HCT116 (cell line): ENCODE data around the gene BMP7.

Experiments used
- EZH2phosphoT487 ChIP-seq: fragments of 200-600 bp; IDR thresholded peaks from 2 replicates; pipeline ENCODE4 v1.6.1; 2018; ENCODE audit warnings: antibody characterized with exemption, borderline replicate concordance
- POLR2A ChIP-seq: IDR thresholded peaks from 2 replicates; pipeline ENCODE4 v1.7.0; 2011; ENCODE audit warnings: borderline replicate concordance; ENCODE audit not compliant: insufficient read depth, insufficient read length; ENCODE audit errors: extremely low read depth
- TF ChIP-seq, protein P1 (sequence below), 3 experiments: fragments of 200-600 bp in 1 of 3; sonication (generic) in 1 of 3; IDR thresholded peaks in 2 of 3; conservative IDR thresholded peaks in 1 of 3; 2 replicates each; pipeline ENCODE4 v1.5.1; 2012 to 2017; ENCODE audit warnings: low read depth in 2 of 3, low read length in 2 of 3, antibody characterized with exemption in 1 of 3, borderline replicate concordance in 1 of 3, control low read depth in 1 of 3, mild to moderate bottlenecking in 1 of 3, mixed read lengths in 1 of 3, mixed run types in 1 of 3, moderate library complexity in 1 of 3; ENCODE audit not compliant: insufficient read depth in 1 of 3

- TF ChIP-seq, protein P1, sequence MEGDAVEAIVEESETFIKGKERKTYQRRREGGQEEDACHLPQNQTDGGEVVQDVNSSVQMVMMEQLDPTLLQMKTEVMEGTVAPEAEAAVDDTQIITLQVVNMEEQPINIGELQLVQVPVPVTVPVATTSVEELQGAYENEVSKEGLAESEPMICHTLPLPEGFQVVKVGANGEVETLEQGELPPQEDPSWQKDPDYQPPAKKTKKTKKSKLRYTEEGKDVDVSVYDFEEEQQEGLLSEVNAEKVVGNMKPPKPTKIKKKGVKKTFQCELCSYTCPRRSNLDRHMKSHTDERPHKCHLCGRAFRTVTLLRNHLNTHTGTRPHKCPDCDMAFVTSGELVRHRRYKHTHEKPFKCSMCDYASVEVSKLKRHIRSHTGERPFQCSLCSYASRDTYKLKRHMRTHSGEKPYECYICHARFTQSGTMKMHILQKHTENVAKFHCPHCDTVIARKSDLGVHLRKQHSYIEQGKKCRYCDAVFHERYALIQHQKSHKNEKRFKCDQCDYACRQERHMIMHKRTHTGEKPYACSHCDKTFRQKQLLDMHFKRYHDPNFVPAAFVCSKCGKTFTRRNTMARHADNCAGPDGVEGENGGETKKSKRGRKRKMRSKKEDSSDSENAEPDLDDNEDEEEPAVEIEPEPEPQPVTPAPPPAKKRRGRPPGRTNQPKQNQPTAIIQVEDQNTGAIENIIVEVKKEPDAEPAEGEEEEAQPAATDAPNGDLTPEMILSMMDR (IDR thresholded peaks at IDR 0.05 in 2 of 3, conservative IDR thresholded peaks at IDR 0.05 in 1 of 3; ENCODE audit: borderline replicate concordance in 1 of 3, insufficient read depth in 1 of 3, low read depth in 2 of 3, low read length in 2 of 3), result no peak
- TF ChIP-seq EZH2phosphoT487, result no peak
- TF ChIP-seq POLR2A, result no peak
Observed at GRCh38 chr20:57162362-57162652, 104.1 kb downstream of the BMP7 start.
